Measurements from ENCODE around the gene SUN3. TPM values are rescaled to one million over a fixed set of nuclear protein-coding genes. Genes with fewer than 3 reads are reported as not detected.

The SUN3 gene
- total and polyA plus RNA-seq, 2 of the 4 experiments (the other 2 are of a cell fraction): not detected

DNA sequence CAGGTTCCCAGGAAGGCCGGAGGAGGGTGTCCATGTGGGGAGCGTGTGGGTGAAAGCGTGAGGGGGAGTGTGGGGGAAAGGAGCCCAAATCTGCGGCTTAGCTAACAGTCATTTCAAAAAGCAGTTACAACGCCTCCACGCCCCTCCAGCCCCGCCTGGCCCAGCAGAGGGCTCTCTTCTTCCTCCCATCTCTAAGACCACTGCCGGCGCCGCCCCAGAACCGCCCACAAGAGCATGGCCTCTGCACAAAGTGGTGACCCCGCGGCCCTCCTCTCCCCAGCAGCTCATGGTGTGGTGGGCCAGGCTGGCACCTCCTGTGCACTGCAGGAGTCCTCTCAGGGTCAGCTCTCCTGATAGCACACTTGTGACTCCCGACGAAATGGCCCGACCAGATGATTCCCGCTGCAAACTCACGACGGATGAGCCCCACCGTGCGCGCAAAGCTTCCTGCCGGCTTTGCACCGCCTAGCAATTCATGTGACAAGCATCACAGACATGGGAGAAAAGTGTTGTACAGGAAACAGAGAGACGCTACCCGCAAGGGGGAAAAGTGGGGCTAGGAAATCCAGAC lies 37.1 kb downstream of the SUN3 start:
- Histone ChIP-seq H3K36me3 (ENCODE audit: control insufficient read depth, insufficient read depth, low read length) (no peaks in the 10 kb centered on the region), H3K27me3 (ENCODE audit: control insufficient read depth, insufficient read depth, low read length) (no peaks in the 10 kb centered on the region; the same call in 1 of the 2 replicates), H2AK5ac (ENCODE audit: low read depth, low read length) (no peak overlapping the region), H2BK15ac (ENCODE audit: low read depth, low read length) (peak overlapping the region; percentile 82; the same call in 2 of the 3 replicates), H3K18ac (ENCODE audit: low read depth, low read length) (no peak overlapping the region), H2BK5ac (ENCODE audit: low read depth, low read length, poor library complexity, severe bottlenecking) (no peak overlapping the region), H3K4me2 (ENCODE audit: low read depth, low read length) (peak overlapping the region; percentile 82), H4K20me1 (ENCODE audit: insufficient read depth, low read length) (no peaks in the 10 kb centered on the region), H3K4me3 (ENCODE audit: insufficient read depth, low read depth, low read length) (peak overlapping the region; percentile 44), H2BK20ac (ENCODE audit: low read depth, low read length) (peak overlapping the region; percentile 81; the same call in 1 of the 2 replicates), H4K91ac (ENCODE audit: insufficient read depth, low read depth, low read length) (peak overlapping the region; percentile 91), H3K79me1 (ENCODE audit: low read depth in 1 of 2, low read length in 2 of 2) (no peaks in the 10 kb centered on the region), H3K14ac (replicated peaks; ENCODE audit: low read depth, low read length) (peak overlapping the region; percentile 92), H3K23ac (ENCODE audit: low read depth, low read length) (peak overlapping the region; percentile 60; the same call in 1 of the 2 replicates), H2AK9ac (replicated peaks; ENCODE audit: low read depth, low read length, poor library complexity) (peak overlapping the region; percentile 84), H3K4ac (ENCODE audit: low read depth, low read length) (peak overlapping the region; percentile 86), H4K5ac (ENCODE audit: low read depth, low read length) (no peak overlapping the region), H3K56ac (ENCODE audit: extremely low read depth, insufficient read depth, low read length) (peak overlapping the region; percentile 54; the same call in 1 of the 2 replicates), H4K8ac (ENCODE audit: low read depth in 2 of 2, low read length in 2 of 2) (peak overlapping the region; percentile 89 to 93), H3K4me1 (ENCODE audit: control insufficient read depth, insufficient read depth, low read length) (no peaks in the 10 kb centered on the region; the same call in 1 of the 2 replicates), H3K9me1 (ENCODE audit: insufficient read depth, low read length) (no peaks in the 10 kb centered on the region), H2AFZ (replicated peaks; ENCODE audit: low read length, poor library complexity) (peak overlapping the region; percentile 96), H3K9ac (ENCODE audit: low read depth, low read length) (peak overlapping the region; percentile 65), H3K9me3 (ENCODE audit: control insufficient read depth, insufficient read depth, low read length) (no peaks in the 10 kb centered on the region), H3K27ac (ENCODE audit: insufficient read depth, low read length) (no peak overlapping the region; the same call in 1 of the 2 replicates), H2BK120ac (ENCODE audit: low read depth, low read length) (peak overlapping the region; percentile 95)
- in situ Hi-C loops (cut with MboI; ENCODE audit: low sequenced_read_pairs) (no loop called here), intact Hi-C loops (cut with micrococcal nuclease) (loop anchor here (1.0 to 5.0 kb wide), 3 partner anchors 95 to 162 kb away; partner anchors contain the start of gene UPP1), dilution Hi-C loops (cut with HindIII; ENCODE audit: low sequenced_read_pairs, unreplicated experiment) (loop anchor here (25.0 kb wide), 1 partner anchor 120 kb away; no protein-coding TSS in a partner anchor)
- BruUV-seq (replicated peaks): no TSS peak
- ATAC-seq (ENCODE audit: low read depth) (peak; percentile 100), DNase-seq (peak; percentile 51)
- 7% methylated on average over 15 of the region's 26 CpGs; no CpG with 5 or more reads in 1 of the 2 experiments for WGBS, 2 experiments (ENCODE audit: extremely low coverage in 2 of 2, insufficient read length in 1 of 2)
- POLR2A ChIA-PET (ENCODE audit: unreplicated experiment): no interaction called here
- CTCF ChIA-PET: interaction anchor here (0.5 to 2.3 kb wide), 16 partner anchors 9 to 482 kb away, joined by 3 to 20 read pairs (median 4); partner anchors contain the start of genes PKD1L1 and UPP1
- TF ChIP-seq RCOR1 (IDR thresholded peaks at IDR 0.05; ENCODE audit: insufficient replicate concordance, low read length) (no peak), MAZ (IDR thresholded peaks at IDR 0.05; ENCODE audit: borderline replicate concordance, low read depth, low read length) (0 out of 2 replicates have a peak, but pooled peaks have one; percentile 27), BHLHE40 (IDR thresholded peaks at IDR 0.05; ENCODE audit: low read depth, low read length) (no peak), POLR2A (IDR thresholded peaks at IDR 0.05; ENCODE audit: low read depth, low read length) (no peak), FOS (IDR thresholded peaks at IDR 0.05; ENCODE audit: low read depth, low read length) (no peak), CEBPB (IDR thresholded peaks at IDR 0.05; ENCODE audit: low read depth, low read length) (no peak), RAD21 (IDR thresholded peaks at IDR 0.05; ENCODE audit: low read length) (peak; percentile 73), SMC3 (IDR thresholded peaks at IDR 0.05; ENCODE audit: low read depth, low read length) (peak; percentile 82), MAFK (IDR thresholded peaks at IDR 0.05; ENCODE audit: low read depth, low read length) (no peak), NFE2L2 (IDR thresholded peaks at IDR 0.05; ENCODE audit: low read depth, low read length) (no peak), RFX5 (IDR thresholded peaks at IDR 0.05; ENCODE audit: low read depth, low read length) (no peak), CHD1 (IDR thresholded peaks at IDR 0.05; ENCODE audit: low read depth, low read length) (no peak)
- TF ChIP-seq, protein P1, sequence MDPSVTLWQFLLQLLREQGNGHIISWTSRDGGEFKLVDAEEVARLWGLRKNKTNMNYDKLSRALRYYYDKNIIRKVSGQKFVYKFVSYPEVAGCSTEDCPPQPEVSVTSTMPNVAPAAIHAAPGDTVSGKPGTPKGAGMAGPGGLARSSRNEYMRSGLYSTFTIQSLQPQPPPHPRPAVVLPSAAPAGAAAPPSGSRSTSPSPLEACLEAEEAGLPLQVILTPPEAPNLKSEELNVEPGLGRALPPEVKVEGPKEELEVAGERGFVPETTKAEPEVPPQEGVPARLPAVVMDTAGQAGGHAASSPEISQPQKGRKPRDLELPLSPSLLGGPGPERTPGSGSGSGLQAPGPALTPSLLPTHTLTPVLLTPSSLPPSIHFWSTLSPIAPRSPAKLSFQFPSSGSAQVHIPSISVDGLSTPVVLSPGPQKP (IDR thresholded peaks at IDR 0.05; ENCODE audit: borderline replicate concordance, low read depth, low read length): no peak
- TF ChIP-seq, protein P2, sequence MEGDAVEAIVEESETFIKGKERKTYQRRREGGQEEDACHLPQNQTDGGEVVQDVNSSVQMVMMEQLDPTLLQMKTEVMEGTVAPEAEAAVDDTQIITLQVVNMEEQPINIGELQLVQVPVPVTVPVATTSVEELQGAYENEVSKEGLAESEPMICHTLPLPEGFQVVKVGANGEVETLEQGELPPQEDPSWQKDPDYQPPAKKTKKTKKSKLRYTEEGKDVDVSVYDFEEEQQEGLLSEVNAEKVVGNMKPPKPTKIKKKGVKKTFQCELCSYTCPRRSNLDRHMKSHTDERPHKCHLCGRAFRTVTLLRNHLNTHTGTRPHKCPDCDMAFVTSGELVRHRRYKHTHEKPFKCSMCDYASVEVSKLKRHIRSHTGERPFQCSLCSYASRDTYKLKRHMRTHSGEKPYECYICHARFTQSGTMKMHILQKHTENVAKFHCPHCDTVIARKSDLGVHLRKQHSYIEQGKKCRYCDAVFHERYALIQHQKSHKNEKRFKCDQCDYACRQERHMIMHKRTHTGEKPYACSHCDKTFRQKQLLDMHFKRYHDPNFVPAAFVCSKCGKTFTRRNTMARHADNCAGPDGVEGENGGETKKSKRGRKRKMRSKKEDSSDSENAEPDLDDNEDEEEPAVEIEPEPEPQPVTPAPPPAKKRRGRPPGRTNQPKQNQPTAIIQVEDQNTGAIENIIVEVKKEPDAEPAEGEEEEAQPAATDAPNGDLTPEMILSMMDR (conservative IDR thresholded peaks at IDR 0.05; ENCODE audit: low read depth, low read length): peak; percentile 70
- TF ChIP-seq, protein P3, sequence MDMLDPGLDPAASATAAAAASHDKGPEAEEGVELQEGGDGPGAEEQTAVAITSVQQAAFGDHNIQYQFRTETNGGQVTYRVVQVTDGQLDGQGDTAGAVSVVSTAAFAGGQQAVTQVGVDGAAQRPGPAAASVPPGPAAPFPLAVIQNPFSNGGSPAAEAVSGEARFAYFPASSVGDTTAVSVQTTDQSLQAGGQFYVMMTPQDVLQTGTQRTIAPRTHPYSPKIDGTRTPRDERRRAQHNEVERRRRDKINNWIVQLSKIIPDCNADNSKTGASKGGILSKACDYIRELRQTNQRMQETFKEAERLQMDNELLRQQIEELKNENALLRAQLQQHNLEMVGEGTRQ (IDR thresholded peaks at IDR 0.05; ENCODE audit: low read depth, low read length): no peak
